GM19023 (cell line): ENCODE results near the gene ACYP2.
"Not testable (repeated sequence)": the region's sequence is repeated elsewhere in the genome, so short reads cannot be mapped to it uniquely, and the experiment has no call there.

ENCODE experiments used
- ATAC-seq: cut with Tn5 transposase; IDR thresholded peaks from one replicate; pipeline ENCODE4 v1.9.1; 2021; ENCODE audit warnings: mild to moderate bottlenecking, moderate library complexity; ENCODE audit not compliant: unreplicated experiment

The ACYP2 gene

GRCh38 chr2:54115284-54116137 is at the start of gene ACYP2:
Gene ACYP2 (plus strand): TSS chr2:54115615.
- peak; percentile 90 for ATAC-seq

- ATAC-seq: no peak
These were observed 49.5 kb upstream of the ACYP2 start for GRCh38 chr2:54065891-54066290.

- no peak for ATAC-seq
These were observed 47.5 kb upstream of the ACYP2 start for GRCh38 chr2:54067851-54068375.

- not testable (repeated sequence) for ATAC-seq
These were observed 42.9 kb upstream of the ACYP2 start for GRCh38 chr2:54072483-54072882.

GRCh38 chr2:54073796-54074195 is 41.6 kb upstream of the ACYP2 start:
- no peak for ATAC-seq

GRCh38 chr2:54074606-54075341 is 40.6 kb upstream of the ACYP2 start:
- no peak for ATAC-seq

GRCh38 chr2:54076586-54076985 is 38.8 kb upstream of the ACYP2 start:
- ATAC-seq: no peak

GRCh38 chr2:54077088-54077900 is 38.1 kb upstream of the ACYP2 start:
- ATAC-seq: no peak

- no peak for ATAC-seq
These were observed 36.1 kb upstream of the ACYP2 start for GRCh38 chr2:54079331-54079730.

GRCh38 chr2:54081574-54081973 is 33.8 kb upstream of the ACYP2 start:
- ATAC-seq: peak; percentile 96

GRCh38 chr2:54083021-54083420 is 32.4 kb upstream of the ACYP2 start:
- ATAC-seq: no peak

GRCh38 chr2:54083445-54083844 is 32.0 kb upstream of the ACYP2 start:
- no peak for ATAC-seq

GRCh38 chr2:54084600-54084999 is 30.8 kb upstream of the ACYP2 start:
- no peak for ATAC-seq

GRCh38 chr2:54085069-54085468 is 30.3 kb upstream of the ACYP2 start:
- ATAC-seq: no peak

- ATAC-seq: no peak
These were observed 29.3 kb upstream of the ACYP2 start for GRCh38 chr2:54086157-54086556.

GRCh38 chr2:54088191-54088634 is 27.2 kb upstream of the ACYP2 start:
- ATAC-seq: no peak

GRCh38 chr2:54088719-54089118 is 26.7 kb upstream of the ACYP2 start:
- no peak for ATAC-seq

- no peak for ATAC-seq
These were observed 24.8 kb upstream of the ACYP2 start for GRCh38 chr2:54090521-54091117.

- ATAC-seq: peak; percentile 53
These were observed 22.5 kb upstream of the ACYP2 start for GRCh38 chr2:54092940-54093339.

- not testable (repeated sequence) for ATAC-seq
These were observed 20.0 kb upstream of the ACYP2 start for GRCh38 chr2:54095406-54095805.
